Chondrocyte (in vitro differentiated cells): ENCODE measurements around the gene PKN3. TPM values are rescaled to one million over a fixed set of nuclear protein-coding genes. Genes with fewer than 3 reads are reported as not detected.
A peak's percentile ranks its signal among the peaks of the same experiment; 100 is the strongest.
"Not testable (repeated sequence)": the region's sequence is repeated elsewhere in the genome, so short reads cannot be mapped to it uniquely, and the experiment has no call there.

Experiments
- DNase-seq: peaks from one replicate; pipeline ENCODE4 v3.0.0; 2021; ENCODE audit warnings: mixed read lengths, low spot score
- H3K27ac Mint-ChIP-seq: one replicate; pipeline ENCODE4 v1.8.0; 2021; ENCODE audit warnings: mild to moderate bottlenecking, moderate library complexity, mixed read lengths; ENCODE audit not compliant: unreplicated experiment
- H3K27me3 Mint-ChIP-seq: 2 replicates; pipeline ENCODE4 v1.8.0; 2021; ENCODE audit warnings: low read depth, mixed read lengths
- H3K36me3 Mint-ChIP-seq: 2 replicates; pipeline ENCODE4 v1.8.0; 2021; ENCODE audit warnings: low read depth, mixed read lengths
- H3K4me1 Mint-ChIP-seq: 2 replicates; pipeline ENCODE4 v1.8.0; 2021; ENCODE audit warnings: low read depth, mild to moderate bottlenecking, mixed read lengths
- H3K4me3 Mint-ChIP-seq: one replicate; pipeline ENCODE4 v1.8.0; 2021; ENCODE audit warnings: mild to moderate bottlenecking, moderate library complexity, mixed read lengths; ENCODE audit not compliant: unreplicated experiment
- H3K9me3 Mint-ChIP-seq: 2 replicates; pipeline ENCODE4 v1.8.0; 2021; ENCODE audit warnings: low read depth, mixed read lengths
- CTCF ChIP-seq: fragments of 200-600 bp; sonication (generic); IDR thresholded peaks from 2 replicates; pipeline ENCODE4 v1.5.0; 2021; ENCODE audit warnings: antibody characterized with exemption, mild to moderate bottlenecking, moderate library complexity
- total RNA-seq: library from RNA; stranded (reverse); gene quantifications from 3 replicates; pipeline ENCODE4 v1.2.1, GENCODE V29; 2021

Gene PKN3
- total RNA-seq, 1 donor from 2014 or later = 4.2 TPM

GRCh38 chr9:128657796-128658195, 44.5 kb upstream of the PKN3 start:
- Mint-ChIP-seq H3K4me1 (peaks cover 14% of the 10 kb centered on the region), H3K9me3 (no peaks in the 10 kb centered on the region), H3K27ac (no peak overlapping the region), H3K36me3 (no peaks in the 10 kb centered on the region), H3K4me3 (no peak overlapping the region), H3K27me3 (no peaks in the 10 kb centered on the region)
- no peak for DNase-seq
- TF ChIP-seq CTCF = no peak

DNA sequence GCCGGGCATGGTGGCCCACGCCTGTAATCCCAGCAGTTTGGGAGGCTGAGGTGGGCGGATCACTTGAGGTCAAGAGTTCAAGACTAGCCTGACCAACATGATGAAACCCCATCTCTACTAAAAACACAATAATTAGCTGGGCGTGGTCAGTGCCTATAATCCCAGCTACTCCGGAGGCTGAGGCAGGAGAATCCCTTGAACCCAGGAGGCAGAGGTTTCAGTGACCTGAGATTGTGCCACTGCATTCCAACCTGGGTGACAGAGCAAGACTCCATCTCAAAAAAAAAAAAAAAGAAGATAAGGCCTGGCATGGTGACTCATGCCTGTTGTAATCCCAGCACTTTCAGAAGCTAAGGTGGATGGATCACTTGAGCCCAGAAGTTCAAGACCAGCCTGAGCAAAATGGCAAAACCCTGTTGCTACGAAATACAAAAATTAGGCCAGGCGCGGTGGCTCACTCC, 35.8 kb upstream of the PKN3 start:
- H3K9me3 Mint-ChIP-seq, DNase-seq: not testable (repeated sequence)

DNA sequence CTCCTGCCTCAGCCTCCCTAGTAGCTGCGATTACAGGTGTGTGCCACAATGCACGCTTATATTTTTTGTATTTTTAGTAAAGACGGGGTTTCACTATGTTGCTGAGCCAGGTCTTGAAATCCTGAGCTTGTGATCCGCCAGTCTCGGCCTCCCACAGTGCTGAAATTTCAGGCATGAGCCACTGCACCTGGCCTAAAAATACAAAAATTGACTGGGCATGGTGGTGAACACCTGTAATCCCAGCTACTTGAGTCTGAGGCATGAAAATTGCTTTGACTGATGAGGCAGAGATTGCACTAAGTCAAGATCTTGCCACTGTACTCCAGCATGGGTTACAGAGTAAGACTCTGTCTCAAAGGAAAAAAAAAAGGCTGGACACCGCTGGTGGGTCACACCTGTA, 32.5 kb upstream of the PKN3 start:
- TF ChIP-seq CTCF = no peak
- Mint-ChIP-seq H3K36me3 (no peaks in the 10 kb centered on the region), H3K27ac (no peak overlapping the region), H3K9me3 (no peaks in the 10 kb centered on the region), H3K4me1 (no peaks in the 10 kb centered on the region), H3K4me3 (no peak overlapping the region), H3K27me3 (no peaks in the 10 kb centered on the region)
- no peak for DNase-seq

More for the DNA sequence above, 35.8 kb upstream of the PKN3 start:
- H3K27ac Mint-ChIP-seq, H3K4me1 Mint-ChIP-seq, H3K4me3 Mint-ChIP-seq, H3K27me3 Mint-ChIP-seq, H3K36me3 Mint-ChIP-seq: not testable (repeated sequence)

- H3K4me3 Mint-ChIP-seq = no peak overlapping the region
- H3K36me3 Mint-ChIP-seq = no peaks in the 10 kb centered on the region
- H3K9me3 Mint-ChIP-seq = no peaks in the 10 kb centered on the region
- DNase-seq = peak; percentile 21
- TF ChIP-seq CTCF = no peak
- H3K27me3 Mint-ChIP-seq = no peaks in the 10 kb centered on the region
- H3K27ac Mint-ChIP-seq = no peak overlapping the region
- H3K4me1 Mint-ChIP-seq = no peaks in the 10 kb centered on the region
Measured at GRCh38 chr9:128675382-128675781, 26.9 kb upstream of the PKN3 start.

DNA sequence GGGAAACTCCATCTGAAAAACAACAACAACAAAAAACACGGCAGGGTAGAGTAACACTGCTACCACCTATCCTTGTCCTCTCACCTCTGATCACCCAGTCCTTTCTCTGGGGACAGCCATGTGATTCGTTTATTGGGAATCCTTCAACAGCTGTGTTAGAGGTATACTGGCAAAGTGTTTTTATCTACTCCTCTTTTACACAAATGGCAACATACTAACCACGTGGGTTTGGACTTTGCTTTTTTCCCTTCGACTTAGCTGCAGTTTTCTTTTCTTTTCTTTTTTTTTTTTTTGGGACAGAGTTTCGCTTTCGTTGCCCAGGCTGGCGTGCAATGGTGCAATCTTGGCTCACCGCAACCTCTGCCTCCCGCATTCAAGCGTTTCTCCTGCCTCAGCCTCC, 24.5 kb upstream of the PKN3 start:
- Mint-ChIP-seq H3K9me3 (no peaks in the 10 kb centered on the region), H3K4me1 (no peaks in the 10 kb centered on the region), H3K27ac (no peak overlapping the region), H3K36me3 (no peaks in the 10 kb centered on the region), H3K4me3 (no peak overlapping the region), H3K27me3 (no peaks in the 10 kb centered on the region)
- no peak for DNase-seq
- no peak for TF ChIP-seq CTCF

DNA sequence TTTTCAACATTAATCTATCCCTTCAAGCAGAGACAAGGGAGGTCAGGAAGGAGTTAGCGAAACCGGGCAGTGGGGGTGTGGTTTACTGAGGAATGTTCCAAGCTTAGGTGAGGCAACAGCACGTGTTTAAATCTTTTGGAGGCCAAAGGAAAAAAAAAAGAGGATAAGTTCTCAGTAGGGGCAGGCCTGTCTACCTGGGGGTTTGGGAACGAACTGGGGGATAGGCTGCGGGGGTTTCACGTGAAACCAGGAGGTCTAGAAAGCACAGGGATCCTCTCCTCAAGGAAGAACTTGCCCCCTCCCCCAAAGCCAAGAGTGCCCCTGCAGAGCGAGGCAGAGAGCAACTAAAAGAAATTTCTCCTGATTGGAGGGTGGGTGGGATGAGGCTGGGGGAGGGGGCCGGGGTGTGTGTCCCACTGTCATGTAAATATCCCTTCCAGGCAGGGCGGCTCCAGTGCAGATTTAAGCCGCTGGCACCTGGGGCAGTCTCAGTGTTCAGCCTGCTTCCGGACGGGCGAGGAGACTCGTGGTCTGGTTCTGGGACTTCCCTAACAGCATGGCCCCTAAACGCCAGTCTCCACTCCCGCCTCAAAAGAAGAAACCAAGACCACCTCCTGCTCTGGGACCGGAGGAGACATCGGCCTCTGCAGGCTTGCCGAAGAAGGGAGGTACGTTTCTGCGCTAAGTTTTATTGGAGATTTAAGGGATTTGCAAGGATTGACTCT, 18.8 kb upstream of the PKN3 start:
- Mint-ChIP-seq H3K27ac (peak overlapping the region; percentile 98), H3K9me3 (no peaks in the 10 kb centered on the region), H3K4me3 (peak overlapping the region; percentile 99), H3K27me3 (no peaks in the 10 kb centered on the region), H3K36me3 (no peaks in the 10 kb centered on the region), H3K4me1 (peaks cover 29% of the 10 kb centered on the region)
- no peak for TF ChIP-seq CTCF
- no peak for DNase-seq
